Stimulated activated naive CD8-positive, alpha-beta T cell treated with anti-CD3 and anti-CD28 coated beads, Interleukin-15, Interleukin-2, amounts not matched to agents 100 ng/mL and 50 ng/mL, for 24 hours (primary cell): ENCODE results near the gene PGM2.

Source experiments
- H3K27ac Mint-ChIP-seq: one replicate; pipeline ENCODE4 v1.8.0; 2021; ENCODE audit warnings: mild to moderate bottlenecking, mixed read lengths
- H3K27me3 Mint-ChIP-seq: one replicate; pipeline ENCODE4 v1.8.0; 2021; ENCODE audit warnings: mixed read lengths
- H3K36me3 Mint-ChIP-seq: one replicate; pipeline ENCODE4 v1.8.0; 2021; ENCODE audit warnings: low read depth, mixed read lengths
- H3K4me1 Mint-ChIP-seq: one replicate; pipeline ENCODE4 v1.8.0; 2021; ENCODE audit warnings: low read depth, mixed read lengths
- H3K4me3 Mint-ChIP-seq: one replicate; pipeline ENCODE4 v1.8.0; 2021; ENCODE audit warnings: mild to moderate bottlenecking, mixed read lengths
- H3K9me3 Mint-ChIP-seq: one replicate; pipeline ENCODE4 v1.8.0; 2021; ENCODE audit warnings: mixed read lengths

Gene PGM2

GRCh38 chr4:37830640-37831039 is 4.2 kb downstream of the PGM2 start:
- H3K27me3 Mint-ChIP-seq: no peaks in the 10 kb centered on the region
- H3K27ac Mint-ChIP-seq: no peak overlapping the region
- no peaks in the 10 kb centered on the region for H3K9me3 Mint-ChIP-seq
- H3K4me1 Mint-ChIP-seq: peaks cover 41% of the 10 kb centered on the region
- H3K4me3 Mint-ChIP-seq: no peak overlapping the region
- H3K36me3 Mint-ChIP-seq: peaks cover 68% of the 10 kb centered on the region

DNA sequence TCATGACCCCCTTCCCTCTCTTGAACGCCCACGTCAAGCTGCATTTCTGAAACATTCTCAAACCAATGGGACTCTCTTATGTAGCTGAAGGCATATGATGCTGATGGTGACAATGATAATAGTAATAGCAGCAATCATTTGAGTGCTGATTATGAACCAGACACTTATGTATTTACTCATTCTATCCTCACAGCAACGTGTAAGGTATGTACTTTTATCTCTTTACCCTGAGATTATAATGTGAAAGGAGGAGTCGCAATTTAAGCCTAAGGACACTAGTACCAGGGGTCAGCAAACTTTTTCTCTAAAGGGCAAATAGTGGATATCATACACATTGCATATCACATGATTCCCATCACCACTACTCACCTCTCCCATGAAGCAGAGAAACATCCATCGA is 8.5 kb downstream of the PGM2 start:
- no peaks in the 10 kb centered on the region for H3K27me3 Mint-ChIP-seq
- H3K9me3 Mint-ChIP-seq: no peaks in the 10 kb centered on the region
- H3K4me3 Mint-ChIP-seq: no peak overlapping the region
- H3K36me3 Mint-ChIP-seq: peaks cover 78% of the 10 kb centered on the region
- peaks cover 30% of the 10 kb centered on the region for H3K4me1 Mint-ChIP-seq
- H3K27ac Mint-ChIP-seq: no peak overlapping the region

DNA sequence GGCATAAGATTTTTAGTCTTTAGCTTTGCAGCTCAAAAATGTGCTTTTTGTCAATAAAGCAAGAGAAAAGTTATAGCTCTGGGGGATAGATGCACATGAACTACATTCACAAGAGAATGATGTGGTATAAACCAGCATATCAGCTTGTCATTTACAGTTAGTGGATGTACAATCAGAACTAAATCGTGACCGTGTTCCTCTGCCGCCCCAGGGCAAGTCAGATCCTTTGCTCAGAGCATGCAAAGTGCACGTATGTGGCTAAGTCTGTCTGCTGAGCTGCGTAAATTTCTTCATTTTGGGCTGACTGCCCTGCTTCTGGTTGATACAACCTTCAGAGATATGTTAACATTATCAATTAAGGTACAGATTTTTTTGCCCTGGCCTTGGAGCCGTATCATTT is 9.3 kb downstream of the PGM2 start:
- Mint-ChIP-seq H3K27me3 (no peaks in the 10 kb centered on the region), H3K36me3 (peaks cover 78% of the 10 kb centered on the region), H3K4me1 (peaks cover 30% of the 10 kb centered on the region), H3K27ac (no peak overlapping the region), H3K4me3 (no peak overlapping the region), H3K9me3 (no peaks in the 10 kb centered on the region)

DNA sequence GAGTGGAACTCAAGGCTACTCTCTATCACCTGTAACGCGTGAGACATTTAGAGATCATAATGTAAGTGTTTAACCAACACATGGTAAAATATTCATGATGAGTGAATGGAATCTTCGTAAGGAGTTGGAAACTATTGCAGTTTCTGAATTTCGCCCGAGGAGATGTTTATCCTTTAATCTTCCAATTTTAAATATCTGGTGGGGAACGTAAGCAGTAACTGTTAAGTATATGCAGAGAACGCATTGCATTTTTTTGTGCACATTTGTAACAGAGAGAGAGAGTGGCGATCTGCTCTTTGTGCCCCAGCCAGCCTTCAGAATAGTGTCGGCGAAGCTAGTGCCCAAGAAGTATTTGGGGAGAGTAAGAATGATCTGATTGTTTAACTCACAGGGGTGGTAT is 9.8 kb downstream of the PGM2 start:
- Mint-ChIP-seq H3K36me3 (peaks cover 76% of the 10 kb centered on the region), H3K4me3 (no peak overlapping the region), H3K9me3 (no peaks in the 10 kb centered on the region), H3K27me3 (no peaks in the 10 kb centered on the region), H3K4me1 (peaks cover 30% of the 10 kb centered on the region), H3K27ac (peak overlapping the region; percentile 45)

GRCh38 chr4:37836838-37837440 is 10.5 kb downstream of the PGM2 start:
- Mint-ChIP-seq H3K27ac (peak overlapping the region; percentile 53), H3K27me3 (no peaks in the 10 kb centered on the region), H3K9me3 (no peaks in the 10 kb centered on the region), H3K4me3 (no peak overlapping the region), H3K4me1 (peaks cover 28% of the 10 kb centered on the region), H3K36me3 (peaks cover 77% of the 10 kb centered on the region)

DNA sequence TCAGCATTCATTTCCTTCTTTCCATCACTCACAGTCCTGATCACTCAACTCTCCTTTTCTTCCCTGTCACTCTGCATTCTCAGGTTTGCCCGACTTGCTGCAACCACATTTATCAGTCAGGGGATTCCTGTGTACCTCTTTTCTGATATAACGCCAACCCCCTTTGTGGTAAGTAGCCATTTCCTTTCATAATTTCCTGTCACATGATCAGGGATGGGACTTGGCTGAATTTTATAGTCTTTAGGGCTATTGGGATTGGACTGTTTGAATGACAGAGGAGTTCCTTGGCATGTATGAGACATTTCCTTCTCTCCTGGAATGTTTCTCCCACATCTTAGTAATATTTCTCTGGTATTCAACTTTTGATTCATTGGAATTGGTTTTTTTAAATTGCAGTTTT is 11.0 kb downstream of the PGM2 start:
- Mint-ChIP-seq H3K4me3 (no peak overlapping the region), H3K4me1 (peaks cover 28% of the 10 kb centered on the region), H3K27ac (peak overlapping the region; percentile 53), H3K9me3 (no peaks in the 10 kb centered on the region), H3K36me3 (peaks cover 72% of the 10 kb centered on the region), H3K27me3 (no peaks in the 10 kb centered on the region)

- Mint-ChIP-seq H3K36me3 (peaks cover 77% of the 10 kb centered on the region), H3K4me1 (peaks cover 28% of the 10 kb centered on the region), H3K27ac (no peak overlapping the region), H3K4me3 (no peak overlapping the region), H3K27me3 (no peaks in the 10 kb centered on the region), H3K9me3 (no peaks in the 10 kb centered on the region)
Measured at GRCh38 chr4:37839426-37839825, 12.9 kb downstream of the PGM2 start.

DNA sequence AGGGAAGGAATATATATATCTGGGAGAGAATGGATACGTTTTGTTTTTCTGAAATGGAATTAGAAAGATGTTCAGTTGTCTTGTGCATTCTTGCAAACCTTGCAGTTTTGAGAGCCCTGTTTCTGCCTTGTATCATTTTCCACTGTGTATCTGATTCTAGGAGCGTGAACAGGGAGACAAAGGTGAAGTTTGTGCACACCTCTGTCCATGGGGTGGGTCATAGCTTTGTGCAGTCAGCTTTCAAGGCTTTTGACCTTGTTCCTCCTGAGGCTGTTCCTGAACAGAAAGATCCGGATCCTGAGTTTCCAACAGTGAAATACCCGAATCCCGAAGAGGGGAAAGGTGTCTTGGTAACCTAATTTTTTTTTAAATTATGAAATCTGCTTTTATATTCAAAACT is 17.7 kb downstream of the PGM2 start:
- H3K4me1 Mint-ChIP-seq: no peaks in the 10 kb centered on the region
- H3K27ac Mint-ChIP-seq: no peak overlapping the region
- H3K4me3 Mint-ChIP-seq: no peak overlapping the region
- peaks cover 69% of the 10 kb centered on the region for H3K36me3 Mint-ChIP-seq
- H3K9me3 Mint-ChIP-seq: no peaks in the 10 kb centered on the region
- no peaks in the 10 kb centered on the region for H3K27me3 Mint-ChIP-seq

GRCh38 chr4:37845201-37845600 is 18.7 kb downstream of the PGM2 start:
- peaks cover 66% of the 10 kb centered on the region for H3K36me3 Mint-ChIP-seq
- H3K9me3 Mint-ChIP-seq: no peaks in the 10 kb centered on the region
- no peaks in the 10 kb centered on the region for H3K27me3 Mint-ChIP-seq
- H3K4me1 Mint-ChIP-seq: no peaks in the 10 kb centered on the region
- no peak overlapping the region for H3K4me3 Mint-ChIP-seq
- no peak overlapping the region for H3K27ac Mint-ChIP-seq

DNA sequence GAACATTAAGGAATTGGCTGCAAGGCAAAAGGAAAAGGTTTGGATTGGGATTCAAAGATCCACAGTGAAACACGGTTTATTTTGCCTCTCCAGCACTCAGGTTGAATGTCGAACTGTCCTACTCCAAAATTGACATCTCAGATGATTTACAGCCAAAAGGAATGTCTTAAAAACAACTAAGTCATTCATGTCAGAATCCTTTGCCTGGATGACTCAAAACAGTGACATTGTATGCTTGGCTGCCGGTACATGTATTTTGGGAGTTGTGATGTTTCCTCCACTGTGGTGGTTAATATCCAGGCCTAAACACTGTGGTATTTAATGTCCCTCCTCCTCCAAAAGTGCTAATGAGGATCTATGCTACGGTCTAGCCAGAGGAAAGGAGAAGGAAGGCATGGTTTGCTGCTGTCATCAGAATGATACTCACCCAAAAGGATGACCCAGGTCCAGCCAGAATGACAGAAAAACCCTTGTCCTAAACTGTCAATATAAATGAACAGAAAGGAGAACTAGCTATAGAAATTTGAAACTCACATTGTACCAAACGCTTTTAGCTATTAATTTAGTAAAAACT is 20.9 kb downstream of the PGM2 start:
- Mint-ChIP-seq H3K4me3 (no peak overlapping the region), H3K27me3 (no peaks in the 10 kb centered on the region)

DNA sequence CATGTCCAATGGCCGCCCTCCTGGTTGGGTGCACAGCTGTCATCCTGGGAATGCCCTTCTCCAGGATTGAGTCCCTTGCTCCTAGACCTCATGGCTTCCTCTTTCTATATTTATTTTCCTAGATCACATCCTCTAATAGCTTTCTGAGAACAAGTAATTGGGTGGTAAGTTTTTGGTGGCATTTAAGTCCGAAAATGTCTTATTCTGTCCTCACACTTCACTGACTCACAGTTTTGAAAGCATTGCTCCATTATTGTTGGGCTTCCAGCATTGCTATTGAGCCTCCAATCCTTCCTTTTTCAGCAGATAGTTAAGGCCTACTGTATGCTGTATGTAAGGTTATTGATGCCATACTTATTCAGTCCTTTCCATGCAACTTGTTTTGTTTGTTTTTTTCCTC is 25.9 kb downstream of the PGM2 start:
- Mint-ChIP-seq H3K4me3 (no peak overlapping the region), H3K27me3 (no peaks in the 10 kb centered on the region), H3K36me3 (peaks cover 66% of the 10 kb centered on the region), H3K9me3 (no peaks in the 10 kb centered on the region), H3K4me1 (no peaks in the 10 kb centered on the region), H3K27ac (no peak overlapping the region)

More for the DNA sequence above, 20.9 kb downstream of the PGM2 start:
- Mint-ChIP-seq H3K4me1 (no peaks in the 10 kb centered on the region), H3K9me3 (no peaks in the 10 kb centered on the region), H3K27ac (no peak overlapping the region), H3K36me3 (peaks cover 64% of the 10 kb centered on the region)

DNA sequence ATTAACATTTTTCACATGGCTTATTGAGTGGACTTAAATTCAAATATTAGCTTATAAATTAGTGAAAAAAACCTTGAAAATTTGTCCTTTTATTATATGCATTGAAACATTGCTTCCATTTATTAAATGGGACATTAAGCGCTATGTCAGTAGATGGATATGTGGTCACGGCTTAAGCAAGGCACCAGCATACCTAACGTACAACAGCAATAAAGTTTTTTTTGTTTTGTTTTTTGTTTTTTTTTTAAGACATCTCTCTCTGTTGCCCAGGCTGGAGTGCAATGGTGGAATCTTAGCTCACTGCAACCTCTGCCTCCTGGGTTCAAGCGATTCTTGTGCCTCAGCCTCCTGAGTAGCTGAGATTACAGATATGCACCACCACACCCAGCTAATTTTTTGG is 31.6 kb downstream of the PGM2 start:
- no peaks in the 10 kb centered on the region for H3K4me1 Mint-ChIP-seq
- no peak overlapping the region for H3K27ac Mint-ChIP-seq
- H3K9me3 Mint-ChIP-seq: no peaks in the 10 kb centered on the region
- H3K36me3 Mint-ChIP-seq: peaks cover 67% of the 10 kb centered on the region
- no peaks in the 10 kb centered on the region for H3K27me3 Mint-ChIP-seq
- no peak overlapping the region for H3K4me3 Mint-ChIP-seq

DNA sequence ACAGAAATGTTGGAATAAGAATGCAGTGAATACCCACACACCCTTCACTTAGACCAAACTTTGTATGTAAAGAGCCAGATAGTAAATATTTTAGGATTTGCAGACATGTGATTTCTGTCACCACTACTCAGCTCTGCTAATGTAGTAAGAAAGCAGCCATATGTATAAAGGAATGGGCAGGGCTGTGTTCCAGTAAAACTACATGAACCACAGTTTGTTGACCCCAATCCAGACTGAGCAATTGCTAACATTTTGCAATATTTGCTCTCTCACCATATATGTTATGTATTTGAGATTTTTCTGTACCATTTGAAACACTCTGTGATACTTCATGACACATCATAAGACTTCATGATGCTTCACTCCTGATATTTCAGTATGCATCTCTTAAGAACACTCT is 32.4 kb downstream of the PGM2 start:
- H3K4me3 Mint-ChIP-seq: no peak overlapping the region
- H3K9me3 Mint-ChIP-seq: no peaks in the 10 kb centered on the region
- no peaks in the 10 kb centered on the region for H3K4me1 Mint-ChIP-seq
- H3K36me3 Mint-ChIP-seq: peaks cover 69% of the 10 kb centered on the region
- no peaks in the 10 kb centered on the region for H3K27me3 Mint-ChIP-seq
- no peak overlapping the region for H3K27ac Mint-ChIP-seq

GRCh38 chr4:37860266-37860665 is 33.8 kb downstream of the PGM2 start:
- no peaks in the 10 kb centered on the region for H3K9me3 Mint-ChIP-seq
- H3K27ac Mint-ChIP-seq: no peak overlapping the region
- H3K36me3 Mint-ChIP-seq: peaks cover 60% of the 10 kb centered on the region
- no peaks in the 10 kb centered on the region for H3K27me3 Mint-ChIP-seq
- peaks cover 6% of the 10 kb centered on the region for H3K4me1 Mint-ChIP-seq
- H3K4me3 Mint-ChIP-seq: no peak overlapping the region

DNA sequence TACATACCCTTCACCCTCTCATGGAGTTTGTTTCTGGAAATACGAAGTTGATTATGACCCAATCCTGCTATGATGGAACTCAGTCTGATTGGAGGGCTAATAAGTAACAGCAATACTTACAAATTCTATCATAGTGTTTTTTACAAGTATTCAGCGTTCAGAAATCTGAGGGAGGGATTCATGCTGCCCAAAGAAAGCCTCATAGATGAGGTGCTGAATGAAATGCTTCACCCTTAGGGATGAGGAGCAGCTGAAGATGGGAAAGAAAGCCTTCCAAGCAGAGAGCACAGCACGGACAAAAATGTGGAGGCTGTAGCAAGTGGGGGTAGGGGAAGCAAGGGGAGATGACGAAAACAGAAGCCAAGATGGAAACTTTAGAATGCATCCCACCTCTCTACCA is 36.5 kb downstream of the PGM2 start:
- Mint-ChIP-seq H3K36me3 (peaks cover 63% of the 10 kb centered on the region), H3K4me1 (peaks cover 6% of the 10 kb centered on the region), H3K4me3 (no peak overlapping the region), H3K9me3 (no peaks in the 10 kb centered on the region), H3K27me3 (no peaks in the 10 kb centered on the region), H3K27ac (no peak overlapping the region)

DNA sequence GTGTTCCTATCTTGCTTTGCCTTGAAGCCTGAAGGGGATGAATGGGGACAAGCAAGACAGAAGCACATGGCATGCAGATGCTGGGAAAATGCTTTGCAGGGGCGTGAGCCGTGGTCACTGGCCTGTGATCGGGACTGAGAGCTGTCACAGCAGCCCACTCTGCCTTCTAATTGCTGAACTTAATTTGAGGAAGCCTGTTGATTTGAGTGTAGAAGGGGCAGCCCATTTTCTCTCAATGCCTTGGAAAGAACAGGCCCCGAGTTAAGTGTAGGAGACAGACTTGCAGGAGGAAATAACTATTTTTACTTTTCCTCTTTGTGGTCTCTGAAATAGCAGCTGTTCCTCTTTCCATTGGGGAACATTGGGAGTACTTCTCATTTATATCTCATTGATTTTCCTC is 38.3 kb downstream of the PGM2 start:
- no peak overlapping the region for H3K27ac Mint-ChIP-seq
- peaks cover 63% of the 10 kb centered on the region for H3K36me3 Mint-ChIP-seq
- peaks cover 6% of the 10 kb centered on the region for H3K4me1 Mint-ChIP-seq
- H3K4me3 Mint-ChIP-seq: no peak overlapping the region
- H3K27me3 Mint-ChIP-seq: no peaks in the 10 kb centered on the region
- H3K9me3 Mint-ChIP-seq: no peaks in the 10 kb centered on the region
